ENCODE data around the gene LDLRAD4. TPM values are rescaled to one million over a fixed set of nuclear protein-coding genes. Genes with fewer than 3 reads are reported as not detected.

Gene LDLRAD4
- polyA plus RNA-seq, 1 donor, result 9.1 TPM

- Histone ChIP-seq H3K27ac (ENCODE audit: low read length) (no peak overlapping the region), H3K4me1 (ENCODE audit: control insufficient read depth, insufficient read depth, low read length) (no peaks in the 10 kb centered on the region), H3K9me3 (ENCODE audit: control insufficient read depth, low read depth, low read length) (no peaks in the 10 kb centered on the region), H3K4me3 (ENCODE audit: low read length) (no peak overlapping the region), H3K36me3 (ENCODE audit: control insufficient read depth, insufficient read depth, low read length) (no peaks in the 10 kb centered on the region), H3K27me3 (ENCODE audit: control insufficient read depth, insufficient read depth, low read length) (no peaks in the 10 kb centered on the region)
- WGBS (ENCODE audit: insufficient coverage, low lambda C conversion rate), result no CpG with 5 or more reads among the region's 5 CpGs
- DNase-seq, result no peak
Observed at GRCh38 chr18:13429016-13429415, 210.5 kb downstream of the LDLRAD4 start.

GRCh38 chr18:13429884-13430510 is 211.4 kb downstream of the LDLRAD4 start:
- Histone ChIP-seq H3K27me3 (ENCODE audit: control insufficient read depth, insufficient read depth, low read length) (no peaks in the 10 kb centered on the region), H3K27ac (ENCODE audit: low read length) (no peak overlapping the region), H3K36me3 (ENCODE audit: control insufficient read depth, insufficient read depth, low read length) (no peaks in the 10 kb centered on the region), H3K9me3 (ENCODE audit: control insufficient read depth, low read depth, low read length) (no peaks in the 10 kb centered on the region), H3K4me1 (ENCODE audit: control insufficient read depth, insufficient read depth, low read length) (no peaks in the 10 kb centered on the region), H3K4me3 (ENCODE audit: low read length) (no peak overlapping the region)
- no peak for DNase-seq
- WGBS (ENCODE audit: insufficient coverage, low lambda C conversion rate), result 100% methylated on average over 4 of the region's 15 CpGs

GRCh38 chr18:13430663-13431062 is 212.1 kb downstream of the LDLRAD4 start:
- DNase-seq, result no peak
- no peaks in the 10 kb centered on the region for H3K36me3 ChIP-seq (ENCODE audit: control insufficient read depth, insufficient read depth, low read length)
- no CpG with 5 or more reads among the region's 4 CpGs for WGBS (ENCODE audit: insufficient coverage, low lambda C conversion rate)
- no peaks in the 10 kb centered on the region for H3K9me3 ChIP-seq (ENCODE audit: control insufficient read depth, low read depth, low read length)
- no peak overlapping the region for H3K27ac ChIP-seq (ENCODE audit: low read length)
- H3K4me1 ChIP-seq (ENCODE audit: control insufficient read depth, insufficient read depth, low read length), result no peaks in the 10 kb centered on the region
- no peak overlapping the region for H3K4me3 ChIP-seq (ENCODE audit: low read length)
- no peaks in the 10 kb centered on the region for H3K27me3 ChIP-seq (ENCODE audit: control insufficient read depth, insufficient read depth, low read length)

- Histone ChIP-seq H3K27ac (ENCODE audit: low read length) (no peak overlapping the region), H3K4me1 (ENCODE audit: control insufficient read depth, insufficient read depth, low read length) (no peaks in the 10 kb centered on the region), H3K9me3 (ENCODE audit: control insufficient read depth, low read depth, low read length) (no peaks in the 10 kb centered on the region), H3K36me3 (ENCODE audit: control insufficient read depth, insufficient read depth, low read length) (no peaks in the 10 kb centered on the region), H3K4me3 (ENCODE audit: low read length) (no peak overlapping the region), H3K27me3 (ENCODE audit: control insufficient read depth, insufficient read depth, low read length) (no peaks in the 10 kb centered on the region)
- WGBS (ENCODE audit: insufficient coverage, low lambda C conversion rate), result 100% methylated on average over 1 of the region's 16 CpGs
- DNase-seq, result no peak
Observed at GRCh38 chr18:13431886-13432285, 213.3 kb downstream of the LDLRAD4 start.

GRCh38 chr18:13433125-13433524 is 214.6 kb downstream of the LDLRAD4 start:
- Histone ChIP-seq H3K9me3 (ENCODE audit: control insufficient read depth, low read depth, low read length) (no peaks in the 10 kb centered on the region), H3K4me1 (ENCODE audit: control insufficient read depth, insufficient read depth, low read length) (no peaks in the 10 kb centered on the region), H3K27ac (ENCODE audit: low read length) (no peak overlapping the region), H3K4me3 (ENCODE audit: low read length) (no peak overlapping the region), H3K27me3 (ENCODE audit: control insufficient read depth, insufficient read depth, low read length) (no peaks in the 10 kb centered on the region), H3K36me3 (ENCODE audit: control insufficient read depth, insufficient read depth, low read length) (no peaks in the 10 kb centered on the region)
- WGBS (ENCODE audit: insufficient coverage, low lambda C conversion rate), result 78% methylated on average over 1 of the region's 3 CpGs
- no peak for DNase-seq

GRCh38 chr18:13433685-13434084 is 215.1 kb downstream of the LDLRAD4 start:
- Histone ChIP-seq H3K27me3 (ENCODE audit: control insufficient read depth, insufficient read depth, low read length) (no peaks in the 10 kb centered on the region), H3K27ac (ENCODE audit: low read length) (no peak overlapping the region), H3K36me3 (ENCODE audit: control insufficient read depth, insufficient read depth, low read length) (no peaks in the 10 kb centered on the region), H3K4me1 (ENCODE audit: control insufficient read depth, insufficient read depth, low read length) (no peaks in the 10 kb centered on the region), H3K4me3 (ENCODE audit: low read length) (no peak overlapping the region), H3K9me3 (ENCODE audit: control insufficient read depth, low read depth, low read length) (no peaks in the 10 kb centered on the region)
- WGBS (ENCODE audit: insufficient coverage, low lambda C conversion rate), result no CpG with 5 or more reads among the region's 5 CpGs
- no peak for DNase-seq

- WGBS (ENCODE audit: insufficient coverage, low lambda C conversion rate), result no CpG with 5 or more reads among the region's 5 CpGs
- Histone ChIP-seq H3K36me3 (ENCODE audit: control insufficient read depth, insufficient read depth, low read length) (no peaks in the 10 kb centered on the region), H3K9me3 (ENCODE audit: control insufficient read depth, low read depth, low read length) (no peaks in the 10 kb centered on the region), H3K4me1 (ENCODE audit: control insufficient read depth, insufficient read depth, low read length) (no peaks in the 10 kb centered on the region), H3K27ac (ENCODE audit: low read length) (no peak overlapping the region), H3K4me3 (ENCODE audit: low read length) (no peak overlapping the region), H3K27me3 (ENCODE audit: control insufficient read depth, insufficient read depth, low read length) (no peaks in the 10 kb centered on the region)
- no peak for DNase-seq
Observed at GRCh38 chr18:13434854-13435253, 216.3 kb downstream of the LDLRAD4 start.

- Histone ChIP-seq H3K27me3 (ENCODE audit: control insufficient read depth, insufficient read depth, low read length) (no peaks in the 10 kb centered on the region), H3K36me3 (ENCODE audit: control insufficient read depth, insufficient read depth, low read length) (no peaks in the 10 kb centered on the region), H3K4me3 (ENCODE audit: low read length) (no peak overlapping the region), H3K9me3 (ENCODE audit: control insufficient read depth, low read depth, low read length) (no peaks in the 10 kb centered on the region), H3K27ac (ENCODE audit: low read length) (no peak overlapping the region), H3K4me1 (ENCODE audit: control insufficient read depth, insufficient read depth, low read length) (no peaks in the 10 kb centered on the region)
- no peak for DNase-seq
- no CpG with 5 or more reads among the region's 7 CpGs for WGBS (ENCODE audit: insufficient coverage, low lambda C conversion rate)
Observed at GRCh38 chr18:13435586-13436333, 217.2 kb downstream of the LDLRAD4 start.

GRCh38 chr18:13436576-13436975 is 218.0 kb downstream of the LDLRAD4 start:
- no peaks in the 10 kb centered on the region for H3K27me3 ChIP-seq (ENCODE audit: control insufficient read depth, insufficient read depth, low read length)
- no peak for DNase-seq
- no peak overlapping the region for H3K4me3 ChIP-seq (ENCODE audit: low read length)
- no peaks in the 10 kb centered on the region for H3K4me1 ChIP-seq (ENCODE audit: control insufficient read depth, insufficient read depth, low read length)
- no peak overlapping the region for H3K27ac ChIP-seq (ENCODE audit: low read length)
- no peaks in the 10 kb centered on the region for H3K36me3 ChIP-seq (ENCODE audit: control insufficient read depth, insufficient read depth, low read length)
- WGBS (ENCODE audit: insufficient coverage, low lambda C conversion rate), result no CpG with 5 or more reads among the region's 8 CpGs
- no peaks in the 10 kb centered on the region for H3K9me3 ChIP-seq (ENCODE audit: control insufficient read depth, low read depth, low read length)

- H3K36me3 ChIP-seq (ENCODE audit: control insufficient read depth, insufficient read depth, low read length), result no peaks in the 10 kb centered on the region
- DNase-seq, result no peak
- no peaks in the 10 kb centered on the region for H3K27me3 ChIP-seq (ENCODE audit: control insufficient read depth, insufficient read depth, low read length)
- no peak overlapping the region for H3K4me3 ChIP-seq (ENCODE audit: low read length)
- H3K4me1 ChIP-seq (ENCODE audit: control insufficient read depth, insufficient read depth, low read length), result no peaks in the 10 kb centered on the region
- no peaks in the 10 kb centered on the region for H3K9me3 ChIP-seq (ENCODE audit: control insufficient read depth, low read depth, low read length)
- H3K27ac ChIP-seq (ENCODE audit: low read length), result no peak overlapping the region
- no CpG with 5 or more reads among the region's 6 CpGs for WGBS (ENCODE audit: insufficient coverage, low lambda C conversion rate)
Observed at GRCh38 chr18:13437034-13437433, 218.5 kb downstream of the LDLRAD4 start.

Data from large intestine (tissue), 3 donors.